Endothelial cell of umbilical vein (primary cell): ENCODE measurements around the gene NR1D2. TPM values are rescaled to one million over a fixed set of nuclear protein-coding genes. Genes with fewer than 3 reads are reported as not detected.

ENCODE experiments used
- BruUV-seq: library from RNA; stranded (reverse); fragments of 400-500 nt; replicated peaks from 2 replicates; lab custom pipeline; 2021; lab: Mats Ljungman, UMichigan
- CTCF ChIA-PET: fragments of 300-600, 350-600 bp; sonication (Branson Sonifier 250); formaldehyde crosslinking; loops from one replicate; lab custom pipeline; 2021; ENCODE audit warnings: antibody characterized with exemption, inconsistent platforms; lab: Charles Lee
- POLR2A ChIA-PET: fragments of 300-600, 350-600 bp; sonication (Branson Sonifier 250); formaldehyde crosslinking; loops from one replicate; lab custom pipeline; 2021; ENCODE audit warnings: antibody characterized with exemption, inconsistent platforms; lab: Charles Lee
- DNase-seq: peaks from one replicate; pipeline ENCODE4 v3.0.0-alpha.2; 2011; ENCODE audit warnings: low read depth, low spot score
- FAIRE-seq: peaks from 2 replicates; lab custom pipeline; 2011; peaks lifted over from hg19 to GRCh38; lab: Jason Lieb, UNC
- H2AFZ ChIP-seq: 2 replicates; pipeline ENCODE4 v1.6.0; 2012; ENCODE audit warnings: low read depth, low read length, control low read depth, inconsistent platforms
- H3K27ac ChIP-seq: 2 replicates; pipeline ENCODE4 v1.5.1; 2011; ENCODE audit warnings: low read depth, mild to moderate bottlenecking, control low read depth, low read length, moderate library complexity; ENCODE audit not compliant: insufficient read depth
- H3K27me3 ChIP-seq, 2 experiments: 2 replicates each; pipeline versions ENCODE4 v1.6.0 to v1.6.1; 2011; ENCODE audit warnings: low read length in 2 of 2, mixed read lengths in 1 of 2; ENCODE audit not compliant: control insufficient read depth in 2 of 2, insufficient read depth in 2 of 2
- H3K36me3 ChIP-seq, 2 experiments: 2 replicates in 1 of 2; 3 replicates in 1 of 2; pipeline ENCODE4 v1.5.1; 2011; ENCODE audit warnings: low read length in 2 of 2, mild to moderate bottlenecking in 1 of 2, moderate library complexity in 1 of 2; ENCODE audit not compliant: control insufficient read depth in 2 of 2, insufficient read depth in 2 of 2; ENCODE audit errors: extremely low read depth in 1 of 2
- H3K4me1 ChIP-seq: 3 replicates; pipeline ENCODE4 v1.5.1; 2011; ENCODE audit warnings: mild to moderate bottlenecking, low read length; ENCODE audit not compliant: control insufficient read depth, insufficient read depth; ENCODE audit errors: extremely low read depth
- H3K4me2 ChIP-seq: 2 replicates; pipeline ENCODE4 v1.6.1; 2011; ENCODE audit warnings: low read length, control low read depth, mixed read lengths; ENCODE audit not compliant: insufficient read depth
- H3K4me3 ChIP-seq, 3 experiments: fragments of 200-600 bp in 1 of 3; sonication (generic), shearing (Covaris generic) in 1 of 3; replicated peaks in 1 of 3; 2 replicates each; pipeline ENCODE4 v1.5.1; 2011 to 2016; ENCODE audit warnings: control low read depth in 3 of 3, low read length in 3 of 3, mild to moderate bottlenecking in 2 of 3, inconsistent platforms in 1 of 3, low read depth in 1 of 3, moderate library complexity in 1 of 3; ENCODE audit not compliant: insufficient read depth in 1 of 3
- H3K79me2 ChIP-seq: 2 replicates; pipeline ENCODE4 v1.6.0; 2012; ENCODE audit warnings: low read length, inconsistent platforms; ENCODE audit not compliant: control insufficient read depth, insufficient read depth
- H3K9ac ChIP-seq: replicated peaks from 2 replicates; pipeline ENCODE3; 2011; ENCODE audit warnings: low read length, control low read depth; ENCODE audit not compliant: insufficient read depth; ENCODE audit errors: extremely low read depth
- H3K9me1 ChIP-seq: replicated peaks from 3 replicates; pipeline ENCODE4 v1.6.0; 2011; ENCODE audit warnings: mild to moderate bottlenecking, low read length; ENCODE audit not compliant: control insufficient read depth, insufficient read depth; ENCODE audit errors: extremely low read depth
- H3K9me3 ChIP-seq: replicated peaks from 2 replicates; pipeline ENCODE4 v1.5.1; 2012; ENCODE audit warnings: low read length, inconsistent platforms; ENCODE audit not compliant: control insufficient read depth, insufficient read depth
- H4K20me1 ChIP-seq: replicated peaks from 2 replicates; pipeline ENCODE3; 2011; ENCODE audit warnings: mild to moderate bottlenecking, low read length; ENCODE audit not compliant: control insufficient read depth, insufficient read depth; ENCODE audit errors: extremely low read depth
- EZH2 ChIP-seq: IDR thresholded peaks from 2 replicates; pipeline ENCODE4 v1.6.1; 2012; ENCODE audit warnings: borderline replicate concordance, low read depth, mild to moderate bottlenecking, moderate library complexity, low read length, inconsistent platforms; ENCODE audit not compliant: severe bottlenecking
- FOS ChIP-seq: IDR thresholded peaks from 2 replicates; pipeline ENCODE4 v1.6.1; 2011; ENCODE audit warnings: mild to moderate bottlenecking, low read length, moderate library complexity, borderline replicate concordance; ENCODE audit not compliant: insufficient read depth
- GATA2 ChIP-seq: IDR thresholded peaks from 2 replicates; pipeline ENCODE4 v1.7.0; 2011; ENCODE audit warnings: low read depth, mild to moderate bottlenecking, moderate library complexity, mixed read lengths, low read length; ENCODE audit not compliant: insufficient read length, insufficient read depth
- JUN ChIP-seq: IDR thresholded peaks from 2 replicates; pipeline ENCODE4 v1.6.1; 2011; ENCODE audit warnings: borderline replicate concordance, low read depth; ENCODE audit not compliant: insufficient read length, insufficient read depth
- MYC ChIP-seq: IDR thresholded peaks from one replicate; pipeline ENCODE4 v1.6.1; 2011; ENCODE audit warnings: mild to moderate bottlenecking, low read depth, low read length
- POLR2A ChIP-seq: IDR thresholded peaks from 2 replicates; pipeline ENCODE4 v1.6.1; 2012; ENCODE audit warnings: low read depth, mild to moderate bottlenecking, control low read depth, low read length
- POLR2AphosphoS5 ChIP-seq: IDR thresholded peaks from 2 replicates; pipeline ENCODE4 v1.6.1; 2012; ENCODE audit warnings: low read depth, mild to moderate bottlenecking, control low read depth, low read length, moderate library complexity; ENCODE audit not compliant: insufficient read depth
- dilution Hi-C: fragments of 300-500 bp; cut with MboI; formaldehyde crosslinking; loops from one replicate; pipeline ENCODE4 v1.15.0; 2019; ENCODE audit warnings: low sequenced_read_pairs; ENCODE audit not compliant: extremely low pct_ligation_motif_present
- intact Hi-C: fragments of 100-400 bp; cut with micrococcal nuclease; formaldehyde crosslinking; loops from one replicate; pipeline ENCODE4 v1.10.0; 2022
- polyA plus RNA-seq, 4 experiments: library from polyadenylated mRNA; depleted of rRNA in 3 of 4; stranded (reverse) in 3 of 4; unstranded in 1 of 4; fragments of >200 nt; gene quantifications; 2 replicates each; pipeline versions ENCODE4 v1.2.1 to v1.2.3, GENCODE V29; 2011 to 2012; ENCODE audit warnings: missing spikeins in 1 of 4
- total RNA-seq: library from RNA; stranded (reverse); gene quantifications from 2 replicates; pipeline ENCODE4 v1.2.3, GENCODE V29; 2021
- TF ChIP-seq, protein P1 (sequence below): IDR thresholded peaks from 2 replicates; pipeline ENCODE4 v1.6.1; 2011; ENCODE audit not compliant: insufficient read depth, insufficient read length

Gene NR1D2
- total and polyA plus RNA-seq, 2 donors (not counting 3 experiments of a cell fraction or from before 2014, with no cell fraction given), result 4.3 to 14.6 TPM

- TF ChIP-seq EZH2 (no peak), MYC (no peak), POLR2AphosphoS5 (no peak), GATA2 (no peak), POLR2A (no peak), FOS (no peak), JUN (no peak)
- TF ChIP-seq, protein P1, sequence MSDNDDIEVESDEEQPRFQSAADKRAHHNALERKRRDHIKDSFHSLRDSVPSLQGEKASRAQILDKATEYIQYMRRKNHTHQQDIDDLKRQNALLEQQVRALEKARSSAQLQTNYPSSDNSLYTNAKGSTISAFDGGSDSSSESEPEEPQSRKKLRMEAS, result no peak
- POLR2A ChIA-PET, result interaction anchor here (2.4 kb wide), 1 partner anchor 40 kb away, joined by 6 read pairs; the partner anchor contains the start of genes NKIRAS1 and RPL15
- H3K79me2 ChIP-seq, result peaks cover 5% of the 10 kb centered on the region
Measured at GRCh38 chr3:23956701-23957100, 11.6 kb downstream of the NR1D2 start.

More at GRCh38 chr3:23956701-23957100, 11.6 kb downstream of the NR1D2 start:
- H3K4me1 ChIP-seq, result peaks cover 15% of the 10 kb centered on the region
- BruUV-seq, result no TSS peak
- no peak overlapping the region for H3K9ac ChIP-seq
- H3K27me3 ChIP-seq, result no peaks in the 10 kb centered on the region
- no peak for FAIRE-seq
- H3K4me3 ChIP-seq, result no peak overlapping the region
- no peaks in the 10 kb centered on the region for H3K9me3 ChIP-seq
- H3K27ac ChIP-seq, result no peak overlapping the region
- dilution Hi-C loops, result no loop called here
- H3K9me1 ChIP-seq, result no peaks in the 10 kb centered on the region
- no peaks in the 10 kb centered on the region for H4K20me1 ChIP-seq
- H2AFZ ChIP-seq, result no peak overlapping the region
- intact Hi-C loops, result no loop called here
- DNase-seq, result no peak
- H3K4me2 ChIP-seq, result no peak overlapping the region
- H3K36me3 ChIP-seq, result no peaks in the 10 kb centered on the region
- CTCF ChIA-PET, result interaction anchor here (1.3 kb wide), 2 partner anchors 9 to 156 kb away, joined by 3 to 6 read pairs; no protein-coding TSS in a partner anchor
